Mucosa of descending colon (tissue), 3 donors: ENCODE results near the gene ST3GAL3. TPM values are rescaled to one million over a fixed set of nuclear protein-coding genes. Genes with fewer than 3 reads are reported as not detected.

Experiments used
- ATAC-seq: fragments of 200-7000 bp; cut with Tn5 transposase; one replicate; pipeline ENCODE4 v1.9.1; 2020; ENCODE audit warnings: mild to moderate bottlenecking, moderate library complexity
- DNase-seq, 3 donors: peaks; one replicate each; pipeline ENCODE4 v3.0.0-alpha.2; 2020
- H3K36me3 ChIP-seq: fragments of 200-600 bp; one replicate; pipeline ENCODE4 v1.8.0; 2021; ENCODE audit warnings: low read depth, mild to moderate bottlenecking
- H3K4me1 ChIP-seq: fragments of 200-600 bp; one replicate; pipeline ENCODE4 v1.8.0; 2021; ENCODE audit warnings: low read depth, mild to moderate bottlenecking
- H3K4me3 ChIP-seq: fragments of 200-600 bp; one replicate; pipeline ENCODE4 v1.8.0; 2021; ENCODE audit warnings: mild to moderate bottlenecking
- H3K9me3 ChIP-seq: fragments of 200-600 bp; one replicate; pipeline ENCODE4 v1.8.0; 2021; ENCODE audit warnings: mild to moderate bottlenecking
- CTCF ChIP-seq: fragments of 200-600 bp; IDR thresholded peaks from one replicate; pipeline ENCODE4 v1.8.0; 2022; ENCODE audit warnings: antibody characterized with exemption, mild to moderate bottlenecking
- intact Hi-C, 2 donors: fragments of 100-400 bp; cut with DNase I in 1 of 2; cut with micrococcal nuclease in 1 of 2; formaldehyde crosslinking; loops; one replicate each; pipeline versions ENCODE4 v1.11.0 to v1.11.1; 2022; cut with DNase I, micrococcal nuclease
- total RNA-seq, 3 donors: library from RNA; stranded (reverse); fragmentation: NEBNext Ultra II Directional in 2 of 3; extraction: Animal tissue kit (Norgen Biotek cat#: 25700) in 2 of 3; gene quantifications; one replicate each; pipeline versions ENCODE4 v1.2.1 to v1.2.4, GENCODE V29; 2021 to 2023
- donor health status: DM: no; HTN: no; CAD: no; lungs with moderate emphysema.
- donor health status: DM: no; HTN: no; CAD: no.
- donor health status: DM: no; HTN: yes; CAD: no.

ST3GAL3 gene
- total RNA-seq, 3 donors from 2014 or later: 9.5 to 26.3 (median 18.2) TPM

DNA sequence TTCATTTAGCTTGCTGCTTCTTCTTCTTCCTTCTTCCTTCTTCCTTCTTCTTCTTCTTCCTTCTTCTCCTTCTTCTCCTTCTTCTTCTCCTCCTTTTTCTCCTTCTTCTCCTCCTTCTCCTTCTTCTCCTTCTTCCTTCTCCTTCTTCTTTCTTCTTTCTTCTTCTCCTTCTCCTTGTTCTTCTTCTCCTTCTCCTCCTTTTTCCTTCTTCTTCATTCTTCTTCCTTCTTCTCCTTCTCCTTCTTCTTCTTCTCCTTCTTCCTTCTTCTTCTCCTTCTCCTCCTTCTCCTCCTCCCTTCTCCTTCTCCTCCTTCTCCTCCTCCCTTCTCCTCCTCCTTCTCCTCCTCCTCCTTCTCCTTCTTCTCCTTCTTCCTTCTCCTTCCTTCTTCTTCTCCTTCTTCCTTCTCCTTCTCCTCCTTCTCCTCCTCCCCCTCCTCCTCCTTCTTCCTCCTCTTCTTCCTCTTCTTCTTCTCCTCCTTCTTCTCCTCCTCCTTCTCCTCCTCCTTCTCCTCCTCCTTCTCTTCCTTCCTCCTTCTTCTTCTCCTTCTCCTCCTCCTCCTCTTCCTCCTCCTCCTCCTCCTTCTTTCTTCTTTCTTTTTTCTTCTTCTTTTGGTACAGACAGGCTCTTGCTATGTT lies 110.1 kb downstream of the ST3GAL3 start:
- DNase-seq (no peak), ATAC-seq (no peak)
- no peak overlapping the region for H3K4me3 ChIP-seq
- TF ChIP-seq CTCF: no peak
- peaks cover 11% of the 10 kb centered on the region for H3K9me3 ChIP-seq
- H3K4me1 ChIP-seq: no peaks in the 10 kb centered on the region
- intact Hi-C loops: no loop called here
- no peaks in the 10 kb centered on the region for H3K36me3 ChIP-seq

- Histone ChIP-seq H3K4me3 (no peak overlapping the region), H3K4me1 (no peaks in the 10 kb centered on the region), H3K36me3 (no peaks in the 10 kb centered on the region), H3K9me3 (peaks cover 11% of the 10 kb centered on the region)
- intact Hi-C loops: no loop called here
- DNase-seq (no peak), ATAC-seq (no peak)
- TF ChIP-seq CTCF: no peak
Measured at GRCh38 chr1:43818691-43819090, 111.4 kb downstream of the ST3GAL3 start.

GRCh38 chr1:43819357-43819756 lies 112.0 kb downstream of the ST3GAL3 start:
- intact Hi-C loops: no loop called here
- no peak overlapping the region for H3K4me3 ChIP-seq
- DNase-seq (no peak), ATAC-seq (peak; percentile 68)
- H3K9me3 ChIP-seq: peaks cover 11% of the 10 kb centered on the region
- no peaks in the 10 kb centered on the region for H3K36me3 ChIP-seq
- TF ChIP-seq CTCF: no peak
- H3K4me1 ChIP-seq: no peaks in the 10 kb centered on the region

- intact Hi-C loops: no loop called here
- TF ChIP-seq CTCF: no peak
Measured at GRCh38 chr1:43821471-43821870, 114.1 kb downstream of the ST3GAL3 start.

DNA sequence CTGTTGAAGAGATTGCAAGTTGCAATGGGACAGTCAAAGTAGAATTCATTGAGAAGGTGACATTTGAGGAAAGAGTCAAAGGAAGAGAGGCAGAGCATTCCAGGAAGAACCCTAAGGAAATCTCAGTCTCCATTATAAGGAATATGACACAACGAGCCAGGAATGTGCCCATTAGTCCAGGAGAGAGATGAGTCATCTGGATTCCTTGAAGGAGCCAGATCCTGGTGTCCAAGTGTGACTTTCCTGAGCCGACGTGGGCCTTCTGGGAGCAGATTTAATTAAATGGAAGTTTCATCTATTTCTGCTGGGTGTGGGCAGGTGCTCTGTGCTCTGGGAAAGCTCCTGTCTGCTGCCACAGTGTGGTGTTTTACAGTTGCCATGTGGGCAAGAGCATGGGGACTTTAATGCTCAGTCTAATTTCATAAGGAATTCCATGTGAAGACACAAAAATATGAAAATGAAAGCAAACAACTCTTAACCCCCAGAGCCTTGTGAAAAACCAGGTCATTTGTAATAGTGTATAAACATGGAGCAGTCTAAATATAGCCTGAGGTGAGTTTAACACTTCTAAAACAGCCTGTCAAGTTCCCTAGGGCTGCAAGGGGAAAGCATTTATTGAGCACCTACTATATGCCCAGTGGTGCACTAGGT lies 114.8 kb downstream of the ST3GAL3 start:
- Histone ChIP-seq H3K36me3 (no peaks in the 10 kb centered on the region), H3K4me3 (no peak overlapping the region), H3K9me3 (peaks cover 11% of the 10 kb centered on the region), H3K4me1 (no peaks in the 10 kb centered on the region)
- intact Hi-C loops: no loop called here
- no peak for DNase-seq
- ATAC-seq: peak; percentile 93
- no peak for TF ChIP-seq CTCF

More at GRCh38 chr1:43821471-43821870, 114.1 kb downstream of the ST3GAL3 start:
- H3K4me3 ChIP-seq: no peak overlapping the region
- ATAC-seq (no peak), DNase-seq (no peak)
- peaks cover 11% of the 10 kb centered on the region for H3K9me3 ChIP-seq
- no peaks in the 10 kb centered on the region for H3K36me3 ChIP-seq
- no peaks in the 10 kb centered on the region for H3K4me1 ChIP-seq
